IMR-90 (cell line): ENCODE data around the gene CACNA1G. TPM values are rescaled to one million over a fixed set of nuclear protein-coding genes. Genes with fewer than 3 reads are reported as not detected.

ENCODE experiments used
- ATAC-seq: fragments of 200-7000 bp; cut with Tn5 transposase; 2 replicates; pipeline ENCODE4 v1.9.1; 2020; ENCODE audit warnings: low read depth, mild to moderate bottlenecking, moderate library complexity
- BruUV-seq: library from RNA; stranded (reverse); fragments of 400-500 nt; replicated peaks from 2 replicates; lab custom pipeline; 2021; lab: Mats Ljungman, UMichigan
- CTCF ChIA-PET: fragments of 300-600 bp; formaldehyde crosslinking; extraction: SDS; loops from one replicate; lab custom pipeline; 2021; ENCODE audit warnings: antibody characterized with exemption; lab: Yijun Ruan, JAX
- POLR2A ChIA-PET: fragments of 300-600 bp; sonication (Branson Sonifier 250); formaldehyde crosslinking; loops from one replicate; lab custom pipeline; 2022; ENCODE audit warnings: antibody characterized with exemption; ENCODE audit not compliant: unreplicated experiment; lab: Charles Lee
- DNase-seq: peaks from one replicate; pipeline ENCODE4 v3.0.0; 2013
- H2AFZ ChIP-seq: replicated peaks from 2 replicates; pipeline ENCODE3; 2013; ENCODE audit warnings: low read length, mild to moderate bottlenecking; ENCODE audit not compliant: poor library complexity
- H2AK5ac ChIP-seq: 2 replicates; pipeline ENCODE4 v1.6.1; 2013; ENCODE audit warnings: low read depth, low read length, inconsistent platforms
- H2AK9ac ChIP-seq: replicated peaks from 2 replicates; pipeline ENCODE3; 2013; ENCODE audit warnings: mild to moderate bottlenecking, low read depth, low read length, moderate library complexity; ENCODE audit not compliant: poor library complexity
- H2BK120ac ChIP-seq: 2 replicates; pipeline ENCODE4 v1.6.1; 2013; ENCODE audit warnings: low read depth, low read length, inconsistent platforms
- H2BK15ac ChIP-seq: 3 replicates; pipeline ENCODE4 v1.6.1; 2013; ENCODE audit warnings: low read depth, low read length, inconsistent platforms
- H2BK20ac ChIP-seq: 2 replicates; pipeline ENCODE4 v1.6.1; 2013; ENCODE audit warnings: low read depth, mild to moderate bottlenecking, inconsistent platforms, low read length, moderate library complexity
- H2BK5ac ChIP-seq: 2 replicates; pipeline ENCODE4 v1.6.1; 2013; ENCODE audit warnings: mild to moderate bottlenecking, low read depth, low read length, inconsistent platforms; ENCODE audit not compliant: poor library complexity, severe bottlenecking
- H3K14ac ChIP-seq: replicated peaks from 2 replicates; pipeline ENCODE4 v1.6.1; 2013; ENCODE audit warnings: low read depth, low read length, inconsistent platforms
- H3K18ac ChIP-seq: 2 replicates; pipeline ENCODE4 v1.6.1; 2013; ENCODE audit warnings: low read depth, low read length, control low read depth
- H3K23ac ChIP-seq: 2 replicates; pipeline ENCODE4 v1.6.1; 2013; ENCODE audit warnings: low read depth, low read length, inconsistent platforms
- H3K27ac ChIP-seq: 2 replicates; pipeline ENCODE4 v1.5.1; 2013; ENCODE audit warnings: mild to moderate bottlenecking, control low read depth, low read length; ENCODE audit not compliant: insufficient read depth
- H3K27me3 ChIP-seq: 2 replicates; pipeline ENCODE4 v1.6.1; 2013; ENCODE audit warnings: low read length; ENCODE audit not compliant: control insufficient read depth, insufficient read depth
- H3K36me3 ChIP-seq: 2 replicates; pipeline ENCODE4 v1.6.1; 2013; ENCODE audit warnings: low read length, mixed read lengths; ENCODE audit not compliant: control insufficient read depth, insufficient read depth
- H3K4ac ChIP-seq: 2 replicates; pipeline ENCODE4 v1.6.1; 2013; ENCODE audit warnings: low read depth, low read length, inconsistent platforms
- H3K4me1 ChIP-seq: 2 replicates; pipeline ENCODE4 v1.6.1; 2013; ENCODE audit warnings: low read length, mixed read lengths; ENCODE audit not compliant: control insufficient read depth, insufficient read depth
- H3K4me2 ChIP-seq: 2 replicates; pipeline ENCODE4 v1.6.1; 2013; ENCODE audit warnings: low read depth, mild to moderate bottlenecking, control low read depth, low read length, moderate library complexity
- H3K4me3 ChIP-seq: 2 replicates; pipeline ENCODE4 v1.5.1; 2013; ENCODE audit warnings: low read depth, mild to moderate bottlenecking, control low read depth, low read length, moderate library complexity; ENCODE audit not compliant: insufficient read depth
- H3K56ac ChIP-seq: 2 replicates; pipeline ENCODE4 v1.6.1; 2013; ENCODE audit warnings: low read length, inconsistent platforms; ENCODE audit not compliant: insufficient read depth; ENCODE audit errors: extremely low read depth
- H3K79me1 ChIP-seq, 2 experiments: 2 replicates each; pipeline ENCODE4 v1.6.1; 2013; ENCODE audit warnings: low read length in 2 of 2, inconsistent platforms in 1 of 2, low read depth in 1 of 2
- H3K9ac ChIP-seq: 2 replicates; pipeline ENCODE4 v1.6.1; 2013; ENCODE audit warnings: low read depth, low read length, control low read depth
- H3K9me1 ChIP-seq: 2 replicates; pipeline ENCODE4 v1.6.1; 2013; ENCODE audit warnings: low read length, inconsistent platforms; ENCODE audit not compliant: insufficient read depth
- H3K9me3 ChIP-seq: 2 replicates; pipeline ENCODE4 v1.6.1; 2013; ENCODE audit warnings: low read length; ENCODE audit not compliant: control insufficient read depth, insufficient read depth
- H4K20me1 ChIP-seq: 2 replicates; pipeline ENCODE4 v1.6.1; 2013; ENCODE audit warnings: low read length, inconsistent platforms; ENCODE audit not compliant: insufficient read depth
- H4K5ac ChIP-seq: 2 replicates; pipeline ENCODE4 v1.6.1; 2013; ENCODE audit warnings: mild to moderate bottlenecking, low read depth, low read length, control low read depth
- H4K8ac ChIP-seq, 2 experiments: 2 replicates each; pipeline ENCODE4 v1.6.1; 2013; ENCODE audit warnings: low read depth in 2 of 2, low read length in 2 of 2, control low read depth in 1 of 2, inconsistent platforms in 1 of 2
- H4K91ac ChIP-seq: 2 replicates; pipeline ENCODE4 v1.6.1; 2013; ENCODE audit warnings: low read depth, low read length, inconsistent platforms; ENCODE audit not compliant: insufficient read depth
- BHLHE40 ChIP-seq: fragments of 150-350 bp; IDR thresholded peaks from 2 replicates; pipeline ENCODE4 v1.6.1; 2016; ENCODE audit warnings: mild to moderate bottlenecking, low read depth, low read length
- CEBPB ChIP-seq: IDR thresholded peaks from 2 replicates; pipeline ENCODE4 v1.6.1; 2012; ENCODE audit warnings: low read depth, low read length, improper control_type of control experiment
- CHD1 ChIP-seq: IDR thresholded peaks from 2 replicates; pipeline ENCODE4 v1.6.1; 2012; ENCODE audit warnings: low read depth, low read length, improper control_type of control experiment
- CTCF ChIP-seq: conservative IDR thresholded peaks from 2 replicates; pipeline ENCODE4 v1.5.1; 2012; ENCODE audit warnings: mild to moderate bottlenecking, low read depth, low read length, improper control_type of control experiment
- ELK1 ChIP-seq: fragments of 150-350 bp; IDR thresholded peaks from 2 replicates; pipeline ENCODE4 v1.6.1; 2016; ENCODE audit warnings: low read depth, mild to moderate bottlenecking, low read length, moderate library complexity, borderline replicate concordance
- MAFK ChIP-seq: IDR thresholded peaks from 2 replicates; pipeline ENCODE4 v1.6.1; 2012; ENCODE audit warnings: low read depth, low read length, improper control_type of control experiment
- MAZ ChIP-seq: IDR thresholded peaks from 2 replicates; pipeline ENCODE4 v1.6.1; 2012; ENCODE audit warnings: low read depth, mild to moderate bottlenecking, low read length, improper control_type of control experiment, moderate library complexity, borderline replicate concordance
- NFE2L2 ChIP-seq: fragments of 150-350 bp; IDR thresholded peaks from 2 replicates; pipeline ENCODE4 v1.6.1; 2016; ENCODE audit warnings: low read depth, mild to moderate bottlenecking, low read length
- POLR2A ChIP-seq: IDR thresholded peaks from 2 replicates; pipeline ENCODE4 v1.6.1; 2012; ENCODE audit warnings: mild to moderate bottlenecking, low read depth, low read length
- RAD21 ChIP-seq: IDR thresholded peaks from 2 replicates; pipeline ENCODE4 v1.6.1; 2012; ENCODE audit warnings: low read length, improper control_type of control experiment
- RCOR1 ChIP-seq: IDR thresholded peaks from 2 replicates; pipeline ENCODE4 v1.6.1; 2012; ENCODE audit warnings: mild to moderate bottlenecking, low read length, improper control_type of control experiment; ENCODE audit not compliant: insufficient replicate concordance
- RFX5 ChIP-seq: IDR thresholded peaks from 2 replicates; pipeline ENCODE4 v1.8.0; 2012; ENCODE audit warnings: low read depth, mild to moderate bottlenecking, low read length, moderate library complexity
- SMC3 ChIP-seq: fragments of 150-350 bp; IDR thresholded peaks from 2 replicates; pipeline ENCODE4 v1.6.1; 2016; ENCODE audit warnings: low read depth, mild to moderate bottlenecking, antibody characterized with exemption, low read length, moderate library complexity
- USF2 ChIP-seq: fragments of 150-350 bp; IDR thresholded peaks from 2 replicates; pipeline ENCODE4 v1.6.1; 2017; ENCODE audit warnings: mild to moderate bottlenecking, antibody characterized with exemption, low read length, low read depth
- WGBS, 2 experiments: methylation state at CpG; one replicate each; pipeline versions ENCODE4 v1.1.5 to v1.1.7; 2013; ENCODE audit warnings: missing lambda C conversion rate in 2 of 2; ENCODE audit not compliant: insufficient read length in 1 of 2; ENCODE audit errors: extremely low coverage in 2 of 2; 5-methylcytosine and 5-hydroxymethylcytosine counted together
- dilution Hi-C: fragments of 300-500 bp; cut with HindIII; formaldehyde crosslinking; loops from one replicate; pipeline ENCODE4 v1.14.3; 2018; ENCODE audit warnings: low sequenced_read_pairs; ENCODE audit not compliant: unreplicated experiment
- in situ Hi-C: fragments of 300-500 bp; cut with MboI; formaldehyde crosslinking; loops from 3 replicates; pipeline ENCODE4 v1.14.3; 2019; ENCODE audit warnings: low sequenced_read_pairs, inconsistent platforms, mixed read lengths
- intact Hi-C: fragments of 100-400 bp; cut with micrococcal nuclease; formaldehyde crosslinking; loops from 2 replicates; pipeline ENCODE4 v1.10.0; 2022
- polyA plus RNA-seq, 3 experiments: library from polyadenylated mRNA; depleted of rRNA; stranded (reverse); fragments of >200 nt; gene quantifications; 2 replicates each; pipeline ENCODE4 v1.2.3, GENCODE V29; 2012; ENCODE audit warnings: low replicate concordance in 1 of 3
- total RNA-seq: library from RNA; depleted of rRNA; stranded (reverse); fragments of >200 nt; gene quantifications from 2 replicates; pipeline ENCODE4 v1.2.3, GENCODE V29; 2012

CACNA1G gene
- total and polyA plus RNA-seq, 2 of the 4 experiments (the other 2 are of a cell fraction) = under 0.01 to 0.03 TPM

- in situ Hi-C loops = loop anchor here (5.0 kb wide), 1 partner anchor 39 kb away; no protein-coding TSS in a partner anchor
- H3K9ac ChIP-seq = no peak overlapping the region
- CTCF ChIA-PET = no interaction called here
- ATAC-seq = no peak
- peak overlapping the region; percentile 84 for H2AFZ ChIP-seq
- peak overlapping the region; percentile 75 for H3K27ac ChIP-seq
- H3K18ac ChIP-seq = peak overlapping the region; percentile 38
- intact Hi-C loops = loop anchor here (2.0 kb wide), 1 partner anchor 57 kb away; no protein-coding TSS in a partner anchor
- H4K20me1 ChIP-seq = peaks cover 11% of the 10 kb centered on the region
- peak overlapping the region; percentile 52 for H2AK9ac ChIP-seq
- H3K27me3 ChIP-seq = peaks cover 5% of the 10 kb centered on the region; the same call in 1 of the 2 replicates
- dilution Hi-C loops = no loop called here
- H2BK5ac ChIP-seq = peak overlapping the region; percentile 91
- H3K4me3 ChIP-seq = no peak overlapping the region
- peak overlapping the region; percentile 98 for H2BK120ac ChIP-seq
- peak overlapping the region; percentile 99 for H2AK5ac ChIP-seq
- no peaks in the 10 kb centered on the region for H3K9me3 ChIP-seq
- H4K8ac ChIP-seq = peak overlapping the region; percentile 71 to 80
- peak overlapping the region; percentile 93 for H3K23ac ChIP-seq
- BruUV-seq = no TSS peak
- H4K91ac ChIP-seq = peak overlapping the region; percentile 97
- POLR2A ChIA-PET = no interaction called here
- DNase-seq = no peak
- peak overlapping the region; percentile 3; the same call in 1 of the 2 replicates for H3K4me2 ChIP-seq
- peak overlapping the region; percentile 75 for H3K56ac ChIP-seq
- H3K14ac ChIP-seq = peak overlapping the region; percentile 44
- H3K4ac ChIP-seq = peak overlapping the region; percentile 93
- peaks cover 17 to 64% of the 10 kb centered on the region in 2 experiments; a peak in 3 of 4 replicates for H3K79me1 ChIP-seq
- H2BK20ac ChIP-seq = peak overlapping the region; percentile 79
- 89% methylated on average over 1 of the region's 7 CpGs; no CpG with 5 or more reads in 1 of the 2 experiments for WGBS, 2 experiments
- no peaks in the 10 kb centered on the region for H3K36me3 ChIP-seq
- H4K5ac ChIP-seq = peak overlapping the region; percentile 62
- peaks cover 45% of the 10 kb centered on the region for H3K9me1 ChIP-seq
- peaks cover 40% of the 10 kb centered on the region for H3K4me1 ChIP-seq
- peak overlapping the region; percentile 97 for H2BK15ac ChIP-seq
- TF ChIP-seq USF2 (no peak), RFX5 (no peak), SMC3 (no peak), RCOR1 (no peak), CHD1 (no peak), MAFK (no peak), BHLHE40 (no peak), CEBPB (no peak), ELK1 (no peak), POLR2A (no peak), NFE2L2 (no peak), CTCF (no peak), MAZ (no peak), RAD21 (no peak)
Observed at GRCh38 chr17:50637829-50638605, 77.5 kb downstream of the CACNA1G start.
